Measurements from ENCODE around the gene ATP5F1A.

The ATP5F1A gene

DNA sequence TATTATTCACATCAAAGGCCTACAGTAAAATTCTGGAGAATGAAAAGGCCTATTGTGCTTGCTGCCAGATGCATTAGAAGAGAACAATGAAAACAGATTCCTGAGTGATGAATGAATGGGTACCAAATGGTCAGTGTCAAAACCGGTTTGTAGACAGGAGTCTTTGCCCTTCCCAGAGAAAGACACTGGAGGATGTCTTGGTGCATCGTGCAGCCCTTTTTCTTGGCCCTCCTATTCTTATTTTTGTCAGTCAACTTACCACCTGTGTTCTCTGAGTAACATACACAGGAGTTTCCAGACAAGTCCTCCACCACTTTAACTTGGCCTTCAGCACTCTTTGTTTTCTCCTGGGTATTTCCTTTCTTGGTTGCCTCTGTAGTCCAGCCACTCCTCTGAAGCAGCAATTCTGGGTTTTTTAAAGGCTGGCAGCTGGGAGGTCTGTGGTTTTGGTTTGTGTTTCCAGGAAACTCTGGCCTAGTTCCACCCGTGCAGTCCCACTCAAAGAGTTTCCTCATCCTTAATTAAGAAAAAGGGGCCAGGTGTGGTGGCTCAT is 55.4 kb downstream of the ATP5F1A start:
- DNase-seq, result no peak

DNA sequence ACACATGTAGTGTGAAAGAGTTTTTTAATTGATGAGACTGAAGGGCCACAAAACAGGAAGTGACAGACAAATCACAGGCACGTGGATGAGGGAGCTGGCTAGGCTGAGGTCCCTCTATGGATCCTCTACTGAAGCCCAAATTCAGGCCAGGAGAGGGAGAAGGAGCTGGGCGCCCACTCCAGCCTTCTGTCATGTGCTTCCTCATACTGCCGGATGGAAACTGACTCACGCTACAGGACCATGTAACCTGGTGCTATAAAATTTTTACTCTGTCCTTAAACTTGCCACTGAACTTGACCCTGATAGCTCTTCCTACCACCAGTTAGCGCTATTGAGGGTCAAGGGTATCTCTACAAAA is 57.4 kb downstream of the ATP5F1A start:
- DNase-seq, result no peak

DNA sequence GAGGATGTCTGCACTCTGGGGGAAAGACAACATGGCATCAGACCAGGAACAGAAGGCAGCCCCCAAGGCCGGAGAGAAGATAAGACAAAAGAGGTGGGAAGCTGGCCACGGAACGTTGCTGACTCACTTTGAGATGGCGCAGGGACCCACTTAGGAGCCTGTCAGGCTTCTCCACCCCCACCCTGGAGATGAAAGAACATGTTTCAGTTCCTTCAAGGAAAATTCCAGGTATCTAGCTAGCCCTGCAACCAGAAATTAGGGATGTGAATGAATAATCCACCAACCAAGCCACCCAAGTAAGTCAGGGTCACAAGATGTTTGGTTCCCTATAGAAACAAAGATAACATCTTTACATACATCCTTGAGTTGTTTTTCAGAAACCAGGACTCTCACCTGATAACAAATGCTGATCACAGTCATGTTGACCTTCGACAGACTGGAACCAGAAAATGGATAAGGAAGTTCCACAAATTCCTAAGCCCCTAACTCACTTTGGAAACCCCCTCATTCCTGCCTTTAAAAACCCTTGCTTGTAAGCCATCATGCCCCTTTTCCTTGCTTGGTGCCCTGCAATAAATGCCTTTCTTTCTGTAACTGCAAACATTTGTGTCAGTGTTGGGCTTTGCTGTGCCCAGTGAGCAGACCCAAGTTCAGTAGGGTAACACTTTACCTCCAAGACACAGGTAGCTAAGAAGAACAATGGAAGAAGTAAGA is 57.9 kb downstream of the ATP5F1A start:
- DNase-seq, result no peak

DNA sequence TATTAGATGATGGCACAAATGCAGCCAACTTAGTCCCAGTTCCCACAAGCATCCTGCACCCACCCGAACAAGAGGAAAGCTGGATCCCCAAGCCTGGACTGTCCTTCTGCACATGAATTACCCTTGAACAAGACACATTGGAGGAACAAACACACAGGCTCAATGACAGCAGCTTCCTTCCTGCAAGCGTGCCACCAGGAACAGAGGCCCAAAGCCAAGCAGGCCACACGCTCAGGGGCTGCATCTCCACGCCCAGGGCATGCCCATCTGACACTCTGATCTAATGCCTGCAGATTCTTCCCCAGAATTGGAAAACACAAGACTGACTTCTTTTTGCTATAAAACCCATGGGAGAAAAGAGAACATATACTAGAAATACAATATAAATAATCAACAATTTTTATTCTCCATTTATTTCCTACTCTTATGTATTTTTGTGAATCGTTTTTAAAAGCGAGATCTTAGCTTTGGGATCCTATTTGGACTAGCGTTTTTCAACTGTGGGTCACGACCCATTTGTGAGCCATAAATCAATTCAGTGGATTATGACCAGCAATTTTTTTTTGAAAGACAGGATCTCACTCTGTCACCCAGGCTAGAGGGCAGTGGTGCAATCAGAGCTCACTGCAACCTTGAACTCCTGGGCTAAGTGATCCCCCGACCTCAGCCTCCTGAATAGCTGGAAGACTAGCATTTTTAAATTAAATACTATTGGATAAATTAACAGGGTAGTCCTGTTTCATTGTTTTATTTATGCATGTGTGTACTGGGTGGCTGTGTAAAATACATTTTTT is 60.4 kb downstream of the ATP5F1A start:
- no peak for DNase-seq

DNA sequence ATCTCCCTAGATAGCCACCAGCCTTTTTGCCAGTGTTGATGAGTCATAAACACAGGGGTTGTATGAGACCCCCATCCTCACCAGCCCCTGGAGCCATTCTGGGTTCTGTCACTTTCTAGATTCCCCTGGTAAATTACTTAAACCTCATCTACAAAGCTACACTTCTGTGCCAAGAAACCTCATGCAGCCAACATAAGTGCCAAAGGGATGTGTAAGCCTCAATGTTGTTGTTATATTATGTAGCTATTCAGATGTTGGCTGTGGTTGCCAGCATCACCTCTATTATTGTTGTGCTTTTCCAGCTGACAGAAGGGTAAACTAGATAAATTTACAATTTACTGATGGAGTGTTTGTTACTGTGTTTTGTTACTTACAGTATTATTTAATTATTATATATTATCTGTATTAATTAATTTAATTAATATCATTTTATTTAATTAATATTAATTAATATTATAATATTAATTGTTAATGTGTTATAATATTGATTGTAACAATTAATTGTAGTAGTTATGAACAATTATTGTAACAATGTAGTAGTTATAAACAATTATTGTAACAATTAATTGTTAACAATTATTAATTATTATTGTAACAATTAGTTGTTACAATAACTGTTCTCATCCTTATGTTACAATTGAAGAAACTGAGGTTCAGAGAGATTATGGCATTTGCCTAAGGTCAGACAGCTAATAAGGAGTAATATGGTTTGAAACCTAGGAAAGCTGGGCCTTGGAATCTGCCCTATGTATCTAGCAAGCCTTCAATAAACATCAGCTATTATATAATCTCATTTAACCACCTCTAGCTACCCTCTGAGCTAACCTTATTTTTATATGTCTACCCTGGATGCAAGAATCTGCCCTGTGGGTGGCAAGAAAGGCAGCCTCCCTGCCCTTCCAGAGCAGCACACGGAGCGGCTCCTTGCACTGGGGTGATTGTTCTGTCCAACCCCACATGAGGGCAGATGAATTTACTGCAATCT is 62.1 kb downstream of the ATP5F1A start:
- DNase-seq, result no peak

DNA sequence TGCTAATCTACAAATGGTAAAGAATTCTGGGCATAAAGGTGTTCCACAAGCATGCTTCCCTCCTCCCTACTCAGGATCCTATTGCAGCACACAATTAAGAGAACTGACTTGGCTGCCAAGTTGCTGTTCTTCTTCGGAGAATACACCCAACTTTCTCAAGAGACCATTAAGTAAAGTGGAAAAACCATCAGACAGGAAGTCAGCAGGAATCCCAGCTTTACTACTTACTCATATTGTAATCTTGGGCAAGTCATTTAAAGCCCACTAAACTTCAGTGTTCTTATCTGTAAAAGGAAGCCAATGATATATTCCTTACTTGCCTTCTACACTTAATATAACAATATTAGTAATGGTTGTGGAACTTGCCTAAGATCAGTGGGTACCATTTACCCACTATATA is 63.9 kb downstream of the ATP5F1A start:
- DNase-seq, result no peak

DNA sequence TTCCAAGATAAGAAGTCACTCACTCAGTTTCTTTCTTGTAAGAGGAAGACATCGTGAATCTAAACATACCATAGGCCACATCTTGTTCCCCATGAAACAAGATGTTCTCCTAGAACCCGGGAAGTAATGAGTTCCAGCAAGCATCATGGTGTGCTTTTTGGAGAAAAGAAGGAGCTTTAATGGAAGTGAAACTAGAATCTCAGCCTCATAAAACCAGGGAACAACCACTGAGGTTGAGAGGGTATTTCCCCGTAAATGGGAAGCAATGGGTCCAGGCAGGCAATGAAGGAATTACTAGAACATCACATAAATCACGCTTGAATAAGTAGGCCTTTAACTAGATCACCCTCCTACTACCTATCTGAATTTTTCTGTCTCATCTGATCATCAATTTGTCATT is 66.4 kb downstream of the ATP5F1A start:
- DNase-seq, result no peak

All from activated naive CD4-positive, alpha-beta T cell treated with Interleukin-2 at 50 U/mL for 16 hours (primary cell).